ENCODE data around the gene LYRM1.
"Not testable (repeated sequence)": the region's sequence is repeated elsewhere in the genome, so short reads cannot be mapped to it uniquely, and the experiment has no call there.

Gene LYRM1

DNA sequence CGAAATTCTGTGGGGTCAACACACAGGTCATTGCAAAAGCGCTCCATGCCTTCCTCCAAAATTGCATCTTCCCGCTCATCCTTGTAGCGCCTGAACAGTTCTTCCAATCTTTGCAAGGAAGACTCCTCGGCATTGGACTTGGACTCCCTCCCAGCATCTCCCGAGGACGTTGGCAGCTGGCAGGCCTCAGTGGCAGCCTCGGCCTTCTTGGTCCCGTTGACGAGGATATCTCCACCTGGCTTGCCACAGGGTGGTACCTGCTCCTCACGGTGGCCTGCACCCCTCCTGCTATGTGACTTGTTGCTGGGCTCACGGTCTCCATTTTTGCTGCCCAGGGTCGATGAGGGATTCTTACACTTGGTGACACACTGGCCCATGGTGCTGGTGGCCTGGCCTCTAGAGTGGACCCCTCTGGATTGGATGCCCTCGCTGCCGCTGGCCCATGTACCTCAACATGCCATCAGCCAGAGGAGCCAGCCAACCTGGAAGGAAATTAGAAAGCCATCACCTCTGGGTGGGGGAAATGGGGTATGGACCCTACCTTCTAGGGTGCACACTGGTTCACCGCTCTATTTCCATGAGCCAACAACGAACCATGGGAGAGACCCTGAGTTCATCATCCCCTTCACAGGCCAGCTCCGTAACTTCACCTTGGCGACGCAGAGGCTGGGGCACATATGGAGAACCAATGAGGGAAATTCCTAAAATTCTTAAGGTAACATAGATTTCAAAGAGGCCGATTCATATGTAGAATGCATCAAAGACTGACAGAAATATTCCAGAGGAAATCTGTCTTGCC is 38.2 kb upstream of the LYRM1 start:
- peaks cover 22% of the 10 kb centered on the region for H3K36me3 ChIP-seq (replicated peaks)
- no peak overlapping the region for H3K4me3 ChIP-seq (ENCODE audit: low read depth, low read length)
- TF ChIP-seq, protein P1, sequence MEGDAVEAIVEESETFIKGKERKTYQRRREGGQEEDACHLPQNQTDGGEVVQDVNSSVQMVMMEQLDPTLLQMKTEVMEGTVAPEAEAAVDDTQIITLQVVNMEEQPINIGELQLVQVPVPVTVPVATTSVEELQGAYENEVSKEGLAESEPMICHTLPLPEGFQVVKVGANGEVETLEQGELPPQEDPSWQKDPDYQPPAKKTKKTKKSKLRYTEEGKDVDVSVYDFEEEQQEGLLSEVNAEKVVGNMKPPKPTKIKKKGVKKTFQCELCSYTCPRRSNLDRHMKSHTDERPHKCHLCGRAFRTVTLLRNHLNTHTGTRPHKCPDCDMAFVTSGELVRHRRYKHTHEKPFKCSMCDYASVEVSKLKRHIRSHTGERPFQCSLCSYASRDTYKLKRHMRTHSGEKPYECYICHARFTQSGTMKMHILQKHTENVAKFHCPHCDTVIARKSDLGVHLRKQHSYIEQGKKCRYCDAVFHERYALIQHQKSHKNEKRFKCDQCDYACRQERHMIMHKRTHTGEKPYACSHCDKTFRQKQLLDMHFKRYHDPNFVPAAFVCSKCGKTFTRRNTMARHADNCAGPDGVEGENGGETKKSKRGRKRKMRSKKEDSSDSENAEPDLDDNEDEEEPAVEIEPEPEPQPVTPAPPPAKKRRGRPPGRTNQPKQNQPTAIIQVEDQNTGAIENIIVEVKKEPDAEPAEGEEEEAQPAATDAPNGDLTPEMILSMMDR (IDR thresholded peaks at IDR 0.05; ENCODE audit: low read depth, low read length, missing control alignments), result no peak
- H3K27ac ChIP-seq, result no peak overlapping the region
- DNase-seq, result no peak
- in situ Hi-C loops (cut with HindIII; ENCODE audit: low pct_ligation_motif_present, low sequenced_read_pairs), result no loop called here
- H3K27me3 ChIP-seq (replicated peaks), result no peaks in the 10 kb centered on the region

DNA sequence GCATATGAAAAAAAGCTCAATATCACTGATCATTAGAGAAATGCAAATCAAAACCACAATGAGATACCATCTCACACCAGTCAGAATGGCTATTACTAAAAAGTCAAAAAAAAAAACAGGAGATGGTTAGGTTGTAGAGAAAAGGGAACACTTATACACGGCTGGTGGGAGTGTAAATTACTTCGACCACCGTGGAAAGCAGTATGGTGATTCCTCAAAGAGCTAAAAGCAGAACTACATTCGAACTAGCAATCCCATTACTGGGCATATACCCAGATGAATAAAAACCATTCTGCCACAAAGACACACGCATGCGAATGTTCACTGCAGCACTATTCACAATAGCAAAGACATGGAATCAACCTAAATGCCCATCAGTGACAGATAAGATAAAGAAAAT is 36.2 kb upstream of the LYRM1 start:
- H3K27me3 ChIP-seq (replicated peaks); H3K27ac ChIP-seq; DNase-seq; H3K4me3 ChIP-seq (ENCODE audit: low read depth, low read length); in situ Hi-C loops (cut with HindIII; ENCODE audit: low pct_ligation_motif_present, low sequenced_read_pairs): not testable (repeated sequence)
- peaks cover 22% of the 10 kb centered on the region for H3K36me3 ChIP-seq (replicated peaks)

DNA sequence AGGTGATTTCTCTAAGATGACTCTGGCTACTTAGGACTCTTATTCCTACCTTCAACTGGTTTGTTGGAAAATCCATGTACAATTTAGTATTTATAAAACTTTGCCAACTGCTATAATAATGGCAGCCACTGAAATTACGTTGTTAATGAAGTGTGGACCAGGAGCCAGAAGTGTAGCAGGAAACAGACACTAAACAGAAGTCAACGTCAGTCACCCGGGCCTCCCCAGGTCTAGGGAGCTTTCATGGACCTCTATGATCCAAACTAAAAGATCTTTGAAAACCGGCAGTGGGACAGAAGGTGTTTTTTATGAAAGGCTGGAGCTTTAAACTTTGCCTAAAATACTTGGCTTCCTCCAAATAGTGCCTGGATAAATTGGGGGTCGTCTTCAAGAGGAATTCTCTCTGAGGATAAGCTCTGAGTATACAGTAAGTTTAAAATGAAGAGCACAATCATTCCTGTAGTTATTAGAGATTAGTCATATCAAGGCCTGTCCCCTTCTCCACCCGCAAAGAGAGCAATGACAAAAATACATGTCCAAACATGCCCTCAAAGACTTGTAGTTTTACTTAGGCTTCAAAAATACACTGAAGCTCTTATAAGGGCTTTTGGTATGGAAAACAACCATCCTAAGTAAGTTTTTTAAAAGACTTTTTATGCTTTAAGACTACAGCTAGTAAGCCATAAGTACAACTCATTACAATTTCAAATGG is 35.0 kb upstream of the LYRM1 start:
- TF ChIP-seq, protein P1 (IDR thresholded peaks at IDR 0.05; ENCODE audit: low read depth, low read length, missing control alignments), result no peak
- in situ Hi-C loops (cut with HindIII; ENCODE audit: low pct_ligation_motif_present, low sequenced_read_pairs), result no loop called here
- H3K27ac ChIP-seq, result peak overlapping the region; percentile 97
- peaks cover 13% of the 10 kb centered on the region for H3K36me3 ChIP-seq (replicated peaks)
- no peak overlapping the region for H3K4me3 ChIP-seq (ENCODE audit: low read depth, low read length)
- no peak for DNase-seq
- H3K27me3 ChIP-seq (replicated peaks), result no peaks in the 10 kb centered on the region

DNA sequence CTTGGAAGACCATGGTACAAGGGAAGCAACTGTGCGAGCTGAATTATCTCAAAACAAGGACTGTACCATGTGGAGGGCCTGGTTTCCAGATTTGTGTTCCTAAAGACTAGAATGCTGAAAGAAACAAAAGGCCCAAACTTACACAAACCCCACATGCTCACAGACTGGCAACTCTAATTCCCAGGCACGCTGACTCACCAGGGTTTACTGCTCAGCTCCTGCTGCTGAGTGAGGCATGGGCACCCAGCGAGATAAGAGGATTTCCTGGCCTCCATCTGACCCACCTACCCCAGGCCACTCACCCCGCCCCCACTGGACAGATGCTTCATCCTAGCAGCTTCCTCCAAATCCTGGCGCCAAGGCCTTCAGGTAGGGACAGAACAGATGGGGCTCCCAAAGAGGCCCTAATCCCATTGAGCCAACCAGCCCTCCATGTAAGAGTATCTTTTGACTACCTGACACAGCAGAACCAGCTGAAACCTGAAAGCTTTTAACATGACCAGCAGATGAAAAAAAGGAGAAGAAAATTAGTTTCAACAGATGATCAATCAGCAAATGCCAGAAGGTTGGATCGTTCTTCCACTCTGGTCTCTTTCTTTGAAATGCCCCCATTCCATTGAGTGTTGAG is 34.3 kb upstream of the LYRM1 start:
- in situ Hi-C loops (cut with HindIII; ENCODE audit: low pct_ligation_motif_present, low sequenced_read_pairs), result no loop called here
- H3K4me3 ChIP-seq (ENCODE audit: low read depth, low read length), result no peak overlapping the region
- DNase-seq, result peak; percentile 79
- peaks cover 9% of the 10 kb centered on the region for H3K36me3 ChIP-seq (replicated peaks)
- TF ChIP-seq, protein P1 (IDR thresholded peaks at IDR 0.05; ENCODE audit: low read depth, low read length, missing control alignments), result no peak
- H3K27ac ChIP-seq, result peak overlapping the region; percentile 97
- H3K27me3 ChIP-seq (replicated peaks), result no peaks in the 10 kb centered on the region

DNA sequence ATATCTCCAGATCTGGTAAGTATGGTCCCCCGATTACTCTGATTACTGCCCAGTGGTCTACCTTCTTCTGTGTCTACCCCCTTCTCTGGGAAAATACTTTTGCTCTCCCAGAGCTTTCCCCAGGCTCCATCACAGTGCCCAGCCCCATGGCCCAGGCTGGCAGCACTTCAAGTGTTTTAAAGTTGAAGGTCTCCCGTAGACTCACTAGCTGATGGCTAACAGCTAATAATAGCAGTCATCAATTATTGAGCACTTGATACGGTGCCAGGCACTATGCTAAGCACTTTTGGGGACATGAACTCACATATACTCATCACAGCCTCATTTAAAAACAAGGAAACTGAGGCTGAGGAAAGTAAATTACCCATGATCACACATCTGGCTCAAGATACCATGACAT is 33.8 kb upstream of the LYRM1 start:
- TF ChIP-seq, protein P1 (IDR thresholded peaks at IDR 0.05; ENCODE audit: low read depth, low read length, missing control alignments), result no peak
- H3K27me3 ChIP-seq (replicated peaks), result no peaks in the 10 kb centered on the region
- no peak for DNase-seq
- H3K4me3 ChIP-seq (ENCODE audit: low read depth, low read length), result no peak overlapping the region
- in situ Hi-C loops (cut with HindIII; ENCODE audit: low pct_ligation_motif_present, low sequenced_read_pairs), result no loop called here
- H3K27ac ChIP-seq, result peak overlapping the region; percentile 97
- peaks cover 7% of the 10 kb centered on the region for H3K36me3 ChIP-seq (replicated peaks)

DNA sequence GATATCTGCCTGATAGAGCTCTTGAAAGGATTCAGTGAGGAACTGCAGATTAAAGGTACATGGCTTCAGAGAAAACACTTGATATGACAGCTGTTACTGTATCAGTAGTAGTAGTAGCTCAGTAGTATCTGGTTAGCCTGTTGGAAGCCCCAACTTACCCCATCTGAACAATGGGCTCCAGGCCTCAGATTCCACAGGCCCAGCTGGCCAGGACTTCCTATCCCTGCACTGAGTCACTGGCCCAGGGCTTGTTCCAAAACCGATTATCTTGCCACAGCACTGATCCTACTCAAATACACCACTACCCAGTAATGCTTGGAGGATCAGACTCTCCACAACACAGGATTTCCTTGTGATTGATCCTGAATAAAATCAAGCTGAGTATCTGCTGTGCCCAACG is 33.0 kb upstream of the LYRM1 start:
- in situ Hi-C loops (cut with HindIII; ENCODE audit: low pct_ligation_motif_present, low sequenced_read_pairs), result no loop called here
- Histone ChIP-seq H3K36me3 (replicated peaks) (no peaks in the 10 kb centered on the region), H3K27ac (no peak overlapping the region), H3K4me3 (ENCODE audit: low read depth, low read length) (no peak overlapping the region), H3K27me3 (replicated peaks) (no peaks in the 10 kb centered on the region)
- DNase-seq, result peak; percentile 29
- TF ChIP-seq, protein P1 (IDR thresholded peaks at IDR 0.05; ENCODE audit: low read depth, low read length, missing control alignments), result no peak
